ENCODE results near the gene NEU1.
"Not testable (repeated sequence)": the region's sequence is repeated elsewhere in the genome, so short reads cannot be mapped to it uniquely, and the experiment has no call there.

NEU1 gene

GRCh38 chr6:31861919-31862343 is 690 bp downstream of the NEU1 start:
- Histone ChIP-seq H3K4me1 (ENCODE audit: control insufficient read depth, insufficient read depth, low read length) (peaks cover 5% of the 10 kb centered on the region), H3K9ac (ENCODE audit: low read length) (peak overlapping the region; percentile 76), H3K27me3 (ENCODE audit: control insufficient read depth, insufficient read depth, low read length) (no peaks in the 10 kb centered on the region), H3K27ac (ENCODE audit: low read depth, low read length) (peak overlapping the region; percentile 87), H3K4me3 (ENCODE audit: low read length) (peak overlapping the region; percentile 77), H3K36me3 (ENCODE audit: control insufficient read depth, insufficient read depth, low read length) (peaks cover 14% of the 10 kb centered on the region)

GRCh38 chr6:31861150-31861549 is 1.5 kb downstream of the NEU1 start:
- Histone ChIP-seq H3K4me1 (ENCODE audit: control insufficient read depth, insufficient read depth, low read length) (peaks cover 5% of the 10 kb centered on the region), H3K27ac (ENCODE audit: low read depth, low read length) (no peak overlapping the region), H3K9ac (ENCODE audit: low read length) (no peak overlapping the region), H3K36me3 (ENCODE audit: control insufficient read depth, insufficient read depth, low read length) (peaks cover 14% of the 10 kb centered on the region), H3K27me3 (ENCODE audit: control insufficient read depth, insufficient read depth, low read length) (no peaks in the 10 kb centered on the region), H3K4me3 (ENCODE audit: low read length) (no peak overlapping the region)

- no peak overlapping the region for H3K4me3 ChIP-seq (ENCODE audit: low read length)
- no peaks in the 10 kb centered on the region for H3K27me3 ChIP-seq (ENCODE audit: control insufficient read depth, insufficient read depth, low read length)
- peaks cover 14% of the 10 kb centered on the region for H3K36me3 ChIP-seq (ENCODE audit: control insufficient read depth, insufficient read depth, low read length)
- H3K4me1 ChIP-seq (ENCODE audit: control insufficient read depth, insufficient read depth, low read length), result peaks cover 5% of the 10 kb centered on the region
- H3K9ac ChIP-seq (ENCODE audit: low read length), result no peak overlapping the region
- H3K27ac ChIP-seq (ENCODE audit: low read depth, low read length), result no peak overlapping the region
These were observed 2.3 kb downstream of the NEU1 start for GRCh38 chr6:31860349-31860748.

- Histone ChIP-seq H3K9ac (ENCODE audit: low read length) (no peak overlapping the region), H3K27me3 (ENCODE audit: control insufficient read depth, insufficient read depth, low read length) (no peaks in the 10 kb centered on the region), H3K27ac (ENCODE audit: low read depth, low read length) (no peak overlapping the region), H3K36me3 (ENCODE audit: control insufficient read depth, insufficient read depth, low read length) (peaks cover 12% of the 10 kb centered on the region), H3K4me1 (ENCODE audit: control insufficient read depth, insufficient read depth, low read length) (peaks cover 5% of the 10 kb centered on the region), H3K4me3 (ENCODE audit: low read length) (no peak overlapping the region)
These were observed 2.7 kb downstream of the NEU1 start for GRCh38 chr6:31859923-31860322.

- Histone ChIP-seq H3K9ac (ENCODE audit: low read length) (no peak overlapping the region), H3K27ac (ENCODE audit: low read depth, low read length) (no peak overlapping the region), H3K4me3 (ENCODE audit: low read length) (no peak overlapping the region), H3K27me3 (ENCODE audit: control insufficient read depth, insufficient read depth, low read length) (no peaks in the 10 kb centered on the region), H3K4me1 (ENCODE audit: control insufficient read depth, insufficient read depth, low read length) (peaks cover 5% of the 10 kb centered on the region), H3K36me3 (ENCODE audit: control insufficient read depth, insufficient read depth, low read length) (peaks cover 12% of the 10 kb centered on the region)
These were observed 3.9 kb downstream of the NEU1 start for GRCh38 chr6:31858707-31859106.

- not testable (repeated sequence) for H3K4me3 ChIP-seq (ENCODE audit: low read length); H3K27ac ChIP-seq (ENCODE audit: low read depth, low read length); H3K27me3 ChIP-seq (ENCODE audit: control insufficient read depth, insufficient read depth, low read length); H3K4me1 ChIP-seq (ENCODE audit: control insufficient read depth, insufficient read depth, low read length); H3K9ac ChIP-seq (ENCODE audit: low read length)
- peaks cover 12% of the 10 kb centered on the region for H3K36me3 ChIP-seq (ENCODE audit: control insufficient read depth, insufficient read depth, low read length)
These were observed 4.8 kb downstream of the NEU1 start for GRCh38 chr6:31857774-31858173.

GRCh38 chr6:31851980-31852718 is 10.5 kb downstream of the NEU1 start:
- H3K36me3 ChIP-seq (ENCODE audit: control insufficient read depth, insufficient read depth, low read length); H3K27ac ChIP-seq (ENCODE audit: low read depth, low read length); H3K27me3 ChIP-seq (ENCODE audit: control insufficient read depth, insufficient read depth, low read length); H3K4me3 ChIP-seq (ENCODE audit: low read length); H3K4me1 ChIP-seq (ENCODE audit: control insufficient read depth, insufficient read depth, low read length); H3K9ac ChIP-seq (ENCODE audit: low read length): not testable (repeated sequence)

- Histone ChIP-seq H3K27me3 (ENCODE audit: control insufficient read depth, insufficient read depth, low read length) (no peaks in the 10 kb centered on the region), H3K36me3 (ENCODE audit: control insufficient read depth, insufficient read depth, low read length) (no peaks in the 10 kb centered on the region), H3K27ac (ENCODE audit: low read depth, low read length) (no peak overlapping the region), H3K4me3 (ENCODE audit: low read length) (no peak overlapping the region), H3K9ac (ENCODE audit: low read length) (no peak overlapping the region), H3K4me1 (ENCODE audit: control insufficient read depth, insufficient read depth, low read length) (no peaks in the 10 kb centered on the region)
These were observed 11.2 kb downstream of the NEU1 start for GRCh38 chr6:31851485-31851832.

GRCh38 chr6:31850765-31851484 is 11.7 kb downstream of the NEU1 start:
- H3K36me3 ChIP-seq (ENCODE audit: control insufficient read depth, insufficient read depth, low read length), result no peaks in the 10 kb centered on the region
- no peak overlapping the region for H3K9ac ChIP-seq (ENCODE audit: low read length)
- no peaks in the 10 kb centered on the region for H3K4me1 ChIP-seq (ENCODE audit: control insufficient read depth, insufficient read depth, low read length)

GRCh38 chr6:31847276-31847978 is 15.2 kb downstream of the NEU1 start:
- no peak overlapping the region for H3K9ac ChIP-seq (ENCODE audit: low read length)
- H3K27ac ChIP-seq (ENCODE audit: low read depth, low read length), result no peak overlapping the region
- H3K4me1 ChIP-seq (ENCODE audit: control insufficient read depth, insufficient read depth, low read length), result no peaks in the 10 kb centered on the region
- H3K27me3 ChIP-seq (ENCODE audit: control insufficient read depth, insufficient read depth, low read length), result no peaks in the 10 kb centered on the region
- no peaks in the 10 kb centered on the region for H3K36me3 ChIP-seq (ENCODE audit: control insufficient read depth, insufficient read depth, low read length)
- H3K4me3 ChIP-seq (ENCODE audit: low read length), result no peak overlapping the region

More at GRCh38 chr6:31850765-31851484, 11.7 kb downstream of the NEU1 start:
- Histone ChIP-seq H3K4me3 (ENCODE audit: low read length) (no peak overlapping the region), H3K27ac (ENCODE audit: low read depth, low read length) (no peak overlapping the region), H3K27me3 (ENCODE audit: control insufficient read depth, insufficient read depth, low read length) (no peaks in the 10 kb centered on the region)

GRCh38 chr6:31844507-31844906 is 18.1 kb downstream of the NEU1 start:
- no peak overlapping the region for H3K4me3 ChIP-seq (ENCODE audit: low read length)
- H3K27ac ChIP-seq (ENCODE audit: low read depth, low read length), result no peak overlapping the region
- H3K27me3 ChIP-seq (ENCODE audit: control insufficient read depth, insufficient read depth, low read length), result no peaks in the 10 kb centered on the region
- no peak overlapping the region for H3K9ac ChIP-seq (ENCODE audit: low read length)
- H3K4me1 ChIP-seq (ENCODE audit: control insufficient read depth, insufficient read depth, low read length), result no peaks in the 10 kb centered on the region
- H3K36me3 ChIP-seq (ENCODE audit: control insufficient read depth, insufficient read depth, low read length), result peaks cover 8% of the 10 kb centered on the region

- peaks cover 7% of the 10 kb centered on the region for H3K4me1 ChIP-seq (ENCODE audit: control insufficient read depth, insufficient read depth, low read length)
- peaks cover 27% of the 10 kb centered on the region for H3K36me3 ChIP-seq (ENCODE audit: control insufficient read depth, insufficient read depth, low read length)
- no peak overlapping the region for H3K9ac ChIP-seq (ENCODE audit: low read length)
- no peak overlapping the region for H3K27ac ChIP-seq (ENCODE audit: low read depth, low read length)
- H3K27me3 ChIP-seq (ENCODE audit: control insufficient read depth, insufficient read depth, low read length), result no peaks in the 10 kb centered on the region
- H3K4me3 ChIP-seq (ENCODE audit: low read length), result no peak overlapping the region
These were observed 20.6 kb downstream of the NEU1 start for GRCh38 chr6:31842053-31842452.
